Astrocyte (in vitro differentiated cells and primary cell): ENCODE results near the gene CLIP2.

Experiments
- EZH2 ChIP-seq: IDR thresholded peaks from 2 replicates; pipeline ENCODE4 v1.6.1; 2012; ENCODE audit warnings: mild to moderate bottlenecking, low read length, inconsistent platforms; ENCODE audit not compliant: insufficient read depth
- TF ChIP-seq, protein P1 (sequence below): IDR thresholded peaks from 2 replicates; pipeline ENCODE4 v1.5.1; 2011; ENCODE audit warnings: low read depth, mild to moderate bottlenecking, inconsistent platforms, low read length, moderate library complexity; ENCODE audit not compliant: insufficient read depth

DNA sequence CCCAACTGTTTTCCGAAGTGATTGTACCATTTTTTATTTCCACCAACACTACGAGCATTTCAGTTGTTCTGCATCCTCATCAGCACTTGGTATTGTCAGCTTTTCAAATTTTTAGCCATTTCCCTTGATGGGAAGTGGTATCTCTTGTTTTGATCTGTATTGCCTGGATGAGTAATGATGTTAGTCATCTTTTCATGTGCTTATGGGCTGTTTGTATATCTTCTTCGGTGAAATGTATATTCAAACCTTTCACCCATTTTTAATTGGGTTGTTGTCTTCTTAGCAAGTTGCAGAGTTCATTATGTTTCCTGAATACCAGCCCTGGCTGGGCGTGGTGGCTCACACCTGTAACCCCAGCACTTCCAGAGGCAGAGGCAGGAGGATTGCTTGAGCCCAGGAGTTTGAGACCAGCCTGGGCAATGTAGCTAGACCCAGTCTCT lies 22.1 kb downstream of the CLIP2 start:
- TF ChIP-seq, protein P1, sequence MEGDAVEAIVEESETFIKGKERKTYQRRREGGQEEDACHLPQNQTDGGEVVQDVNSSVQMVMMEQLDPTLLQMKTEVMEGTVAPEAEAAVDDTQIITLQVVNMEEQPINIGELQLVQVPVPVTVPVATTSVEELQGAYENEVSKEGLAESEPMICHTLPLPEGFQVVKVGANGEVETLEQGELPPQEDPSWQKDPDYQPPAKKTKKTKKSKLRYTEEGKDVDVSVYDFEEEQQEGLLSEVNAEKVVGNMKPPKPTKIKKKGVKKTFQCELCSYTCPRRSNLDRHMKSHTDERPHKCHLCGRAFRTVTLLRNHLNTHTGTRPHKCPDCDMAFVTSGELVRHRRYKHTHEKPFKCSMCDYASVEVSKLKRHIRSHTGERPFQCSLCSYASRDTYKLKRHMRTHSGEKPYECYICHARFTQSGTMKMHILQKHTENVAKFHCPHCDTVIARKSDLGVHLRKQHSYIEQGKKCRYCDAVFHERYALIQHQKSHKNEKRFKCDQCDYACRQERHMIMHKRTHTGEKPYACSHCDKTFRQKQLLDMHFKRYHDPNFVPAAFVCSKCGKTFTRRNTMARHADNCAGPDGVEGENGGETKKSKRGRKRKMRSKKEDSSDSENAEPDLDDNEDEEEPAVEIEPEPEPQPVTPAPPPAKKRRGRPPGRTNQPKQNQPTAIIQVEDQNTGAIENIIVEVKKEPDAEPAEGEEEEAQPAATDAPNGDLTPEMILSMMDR: no peak
- no peak for TF ChIP-seq EZH2
